Peyer's patch (tissue), 4 donors: ENCODE results near the gene PTRH1.

ENCODE experiments used
- POLR2A ChIP-seq, 2 donors: fragments of 450-650 bp; IDR thresholded peaks; one replicate each; pipeline ENCODE4 v1.5.1; 2017; ENCODE audit warnings: antibody characterized with exemption in 2 of 2, mild to moderate bottlenecking in 2 of 2, moderate library complexity in 2 of 2
- TF ChIP-seq, protein P1 (sequence below), 6 experiments: fragments of 450-650 bp in 4 of 6; fragments of 200-600 bp in 2 of 6; sonication (generic) in 1 of 6; IDR thresholded peaks; one replicate each; pipeline ENCODE4 v1.5.1; 2017 to 2019; ENCODE audit warnings: antibody characterized with exemption in 6 of 6, mild to moderate bottlenecking in 3 of 6, moderate library complexity in 1 of 6

DNA sequence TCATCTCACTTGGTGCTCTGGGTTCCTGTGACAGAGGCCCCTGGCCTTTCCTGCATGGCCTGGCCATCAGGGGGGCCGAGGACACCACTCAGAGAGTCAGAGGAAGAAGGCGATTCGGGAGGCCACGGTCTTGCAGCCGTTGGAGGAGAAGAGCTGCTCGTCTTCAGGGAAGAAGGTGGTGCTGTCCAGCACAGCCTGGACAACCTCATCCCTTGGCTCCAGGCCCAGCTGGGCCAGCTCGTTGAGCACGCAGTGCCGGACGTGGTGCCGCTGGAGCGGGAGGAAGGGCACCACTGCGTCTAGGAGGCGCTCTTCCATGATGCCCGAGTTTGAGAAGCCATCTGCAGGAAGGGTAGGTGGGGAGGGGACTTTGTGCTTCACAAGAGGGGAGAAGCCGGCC is 16.5 kb upstream of the PTRH1 start:
- TF ChIP-seq, protein P1, sequence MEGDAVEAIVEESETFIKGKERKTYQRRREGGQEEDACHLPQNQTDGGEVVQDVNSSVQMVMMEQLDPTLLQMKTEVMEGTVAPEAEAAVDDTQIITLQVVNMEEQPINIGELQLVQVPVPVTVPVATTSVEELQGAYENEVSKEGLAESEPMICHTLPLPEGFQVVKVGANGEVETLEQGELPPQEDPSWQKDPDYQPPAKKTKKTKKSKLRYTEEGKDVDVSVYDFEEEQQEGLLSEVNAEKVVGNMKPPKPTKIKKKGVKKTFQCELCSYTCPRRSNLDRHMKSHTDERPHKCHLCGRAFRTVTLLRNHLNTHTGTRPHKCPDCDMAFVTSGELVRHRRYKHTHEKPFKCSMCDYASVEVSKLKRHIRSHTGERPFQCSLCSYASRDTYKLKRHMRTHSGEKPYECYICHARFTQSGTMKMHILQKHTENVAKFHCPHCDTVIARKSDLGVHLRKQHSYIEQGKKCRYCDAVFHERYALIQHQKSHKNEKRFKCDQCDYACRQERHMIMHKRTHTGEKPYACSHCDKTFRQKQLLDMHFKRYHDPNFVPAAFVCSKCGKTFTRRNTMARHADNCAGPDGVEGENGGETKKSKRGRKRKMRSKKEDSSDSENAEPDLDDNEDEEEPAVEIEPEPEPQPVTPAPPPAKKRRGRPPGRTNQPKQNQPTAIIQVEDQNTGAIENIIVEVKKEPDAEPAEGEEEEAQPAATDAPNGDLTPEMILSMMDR (IDR thresholded peaks at IDR 0.05): no peak
- TF ChIP-seq POLR2A (IDR thresholded peaks at IDR 0.05): no peak
